AG08396 (cell line): ENCODE data around the gene ADGRA3.
"Not testable (repeated sequence)": the region's sequence is repeated elsewhere in the genome, so short reads cannot be mapped to it uniquely, and the experiment has no call there.

ENCODE experiments used
- DNase-seq: peaks from one replicate; pipeline ENCODE4 v3.0.0; 2012; ENCODE audit warnings: low spot score, mixed read lengths

ADGRA3 gene

GRCh38 chr4:22480675-22481327 lies 35.1 kb downstream of the ADGRA3 start:
- no peak for DNase-seq

- no peak for DNase-seq
Observed at GRCh38 chr4:22478426-22478825, 37.4 kb downstream of the ADGRA3 start.

- DNase-seq: no peak
Observed at GRCh38 chr4:22477813-22478182, 38.1 kb downstream of the ADGRA3 start.

GRCh38 chr4:22477136-22477812 lies 38.6 kb downstream of the ADGRA3 start:
- no peak for DNase-seq

GRCh38 chr4:22476011-22476410 lies 39.9 kb downstream of the ADGRA3 start:
- DNase-seq: no peak

GRCh38 chr4:22475311-22475646 lies 40.6 kb downstream of the ADGRA3 start:
- DNase-seq: not testable (repeated sequence)

- no peak for DNase-seq
Observed at GRCh38 chr4:22474636-22475310, 41.1 kb downstream of the ADGRA3 start.

- no peak for DNase-seq
Observed at GRCh38 chr4:22473268-22473667, 42.6 kb downstream of the ADGRA3 start.

- DNase-seq: no peak
Observed at GRCh38 chr4:22471999-22472461, 43.8 kb downstream of the ADGRA3 start.

- DNase-seq: no peak
Observed at GRCh38 chr4:22471419-22471818, 44.4 kb downstream of the ADGRA3 start.

GRCh38 chr4:22466581-22466980 lies 49.3 kb downstream of the ADGRA3 start:
- no peak for DNase-seq

GRCh38 chr4:22465996-22466395 lies 49.9 kb downstream of the ADGRA3 start:
- no peak for DNase-seq

- no peak for DNase-seq
Observed at GRCh38 chr4:22465349-22465748, 50.5 kb downstream of the ADGRA3 start.

GRCh38 chr4:22463179-22463578 lies 52.7 kb downstream of the ADGRA3 start:
- no peak for DNase-seq

GRCh38 chr4:22462688-22463087 lies 53.2 kb downstream of the ADGRA3 start:
- no peak for DNase-seq

- DNase-seq: no peak
Observed at GRCh38 chr4:22460266-22460665, 55.6 kb downstream of the ADGRA3 start.

- DNase-seq: no peak
Observed at GRCh38 chr4:22458098-22458497, 57.8 kb downstream of the ADGRA3 start.

GRCh38 chr4:22457348-22457747 lies 58.5 kb downstream of the ADGRA3 start:
- no peak for DNase-seq

- DNase-seq: no peak
Observed at GRCh38 chr4:22456291-22456690, 59.6 kb downstream of the ADGRA3 start.

GRCh38 chr4:22454955-22455354 lies 60.9 kb downstream of the ADGRA3 start:
- no peak for DNase-seq

- no peak for DNase-seq
Observed at GRCh38 chr4:22454216-22454838, 61.5 kb downstream of the ADGRA3 start.

- DNase-seq: no peak
Observed at GRCh38 chr4:22444813-22445212, 71.1 kb downstream of the ADGRA3 start.

GRCh38 chr4:22442956-22443355 lies 72.9 kb downstream of the ADGRA3 start:
- DNase-seq: no peak
